ENCODE results near the gene ALKBH5. TPM values are rescaled to one million over a fixed set of nuclear protein-coding genes. Genes with fewer than 3 reads are reported as not detected.

ALKBH5 gene
- total RNA-seq, 1 experiment from 2014 or later = 97.8 TPM

DNA sequence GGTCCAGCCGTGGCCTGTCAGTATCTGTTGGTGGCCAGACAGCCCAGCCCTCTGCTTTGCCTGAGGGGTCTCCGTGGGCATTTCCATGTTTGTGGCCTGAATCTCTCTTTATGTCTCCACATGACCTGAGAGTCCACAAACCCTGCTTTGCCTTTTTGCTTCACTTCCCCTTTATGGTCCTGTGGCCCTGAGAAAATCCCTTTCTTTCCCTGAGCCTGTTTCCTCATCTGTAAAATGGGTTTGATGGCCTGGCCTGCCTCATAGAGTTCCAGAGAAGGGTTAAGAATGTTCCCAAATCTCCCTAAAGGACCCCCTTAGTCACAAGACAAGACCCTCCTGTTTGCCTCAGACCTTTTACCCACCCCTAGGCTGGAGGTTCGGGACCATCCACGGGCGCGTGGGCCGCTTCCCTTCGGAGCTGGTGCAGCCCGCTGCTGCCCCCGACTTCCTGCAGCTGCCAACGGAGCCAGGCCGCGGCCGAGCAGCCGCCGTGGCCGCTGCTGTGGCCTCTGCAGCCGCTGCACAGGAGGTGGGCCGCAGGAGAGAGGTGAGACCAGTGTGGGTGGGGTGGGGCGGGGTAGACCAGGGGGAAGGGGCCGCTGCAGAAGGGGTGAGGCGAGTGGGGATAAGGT, 26.2 kb upstream of the ALKBH5 start (continued):
- TF ChIP-seq, protein P1, sequence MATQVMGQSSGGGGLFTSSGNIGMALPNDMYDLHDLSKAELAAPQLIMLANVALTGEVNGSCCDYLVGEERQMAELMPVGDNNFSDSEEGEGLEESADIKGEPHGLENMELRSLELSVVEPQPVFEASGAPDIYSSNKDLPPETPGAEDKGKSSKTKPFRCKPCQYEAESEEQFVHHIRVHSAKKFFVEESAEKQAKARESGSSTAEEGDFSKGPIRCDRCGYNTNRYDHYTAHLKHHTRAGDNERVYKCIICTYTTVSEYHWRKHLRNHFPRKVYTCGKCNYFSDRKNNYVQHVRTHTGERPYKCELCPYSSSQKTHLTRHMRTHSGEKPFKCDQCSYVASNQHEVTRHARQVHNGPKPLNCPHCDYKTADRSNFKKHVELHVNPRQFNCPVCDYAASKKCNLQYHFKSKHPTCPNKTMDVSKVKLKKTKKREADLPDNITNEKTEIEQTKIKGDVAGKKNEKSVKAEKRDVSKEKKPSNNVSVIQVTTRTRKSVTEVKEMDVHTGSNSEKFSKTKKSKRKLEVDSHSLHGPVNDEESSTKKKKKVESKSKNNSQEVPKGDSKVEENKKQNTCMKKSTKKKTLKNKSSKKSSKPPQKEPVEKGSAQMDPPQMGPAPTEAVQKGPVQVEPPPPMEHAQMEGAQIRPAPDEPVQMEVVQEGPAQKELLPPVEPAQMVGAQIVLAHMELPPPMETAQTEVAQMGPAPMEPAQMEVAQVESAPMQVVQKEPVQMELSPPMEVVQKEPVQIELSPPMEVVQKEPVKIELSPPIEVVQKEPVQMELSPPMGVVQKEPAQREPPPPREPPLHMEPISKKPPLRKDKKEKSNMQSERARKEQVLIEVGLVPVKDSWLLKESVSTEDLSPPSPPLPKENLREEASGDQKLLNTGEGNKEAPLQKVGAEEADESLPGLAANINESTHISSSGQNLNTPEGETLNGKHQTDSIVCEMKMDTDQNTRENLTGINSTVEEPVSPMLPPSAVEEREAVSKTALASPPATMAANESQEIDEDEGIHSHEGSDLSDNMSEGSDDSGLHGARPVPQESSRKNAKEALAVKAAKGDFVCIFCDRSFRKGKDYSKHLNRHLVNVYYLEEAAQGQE (IDR thresholded peaks at IDR 0.05; ENCODE audit: low read depth) = no peak
- TF ChIP-seq, protein P2, sequence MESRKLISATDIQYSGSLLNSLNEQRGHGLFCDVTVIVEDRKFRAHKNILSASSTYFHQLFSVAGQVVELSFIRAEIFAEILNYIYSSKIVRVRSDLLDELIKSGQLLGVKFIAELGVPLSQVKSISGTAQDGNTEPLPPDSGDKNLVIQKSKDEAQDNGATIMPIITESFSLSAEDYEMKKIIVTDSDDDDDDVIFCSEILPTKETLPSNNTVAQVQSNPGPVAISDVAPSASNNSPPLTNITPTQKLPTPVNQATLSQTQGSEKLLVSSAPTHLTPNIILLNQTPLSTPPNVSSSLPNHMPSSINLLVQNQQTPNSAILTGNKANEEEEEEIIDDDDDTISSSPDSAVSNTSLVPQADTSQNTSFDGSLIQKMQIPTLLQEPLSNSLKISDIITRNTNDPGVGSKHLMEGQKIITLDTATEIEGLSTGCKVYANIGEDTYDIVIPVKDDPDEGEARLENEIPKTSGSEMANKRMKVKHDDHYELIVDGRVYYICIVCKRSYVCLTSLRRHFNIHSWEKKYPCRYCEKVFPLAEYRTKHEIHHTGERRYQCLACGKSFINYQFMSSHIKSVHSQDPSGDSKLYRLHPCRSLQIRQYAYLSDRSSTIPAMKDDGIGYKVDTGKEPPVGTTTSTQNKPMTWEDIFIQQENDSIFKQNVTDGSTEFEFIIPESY (IDR thresholded peaks at IDR 0.05; ENCODE audit: extremely low read depth, insufficient replicate concordance, low read length) = no peak
- TF ChIP-seq SP1 (IDR thresholded peaks at IDR 0.05; ENCODE audit: low read depth) = no peak
- TF ChIP-seq ZNF274 (IDR thresholded peaks at IDR 0.05; ENCODE audit: low read depth, low read length) = no peak
- TF ChIP-seq ELF1 (IDR thresholded peaks at IDR 0.05; ENCODE audit: borderline replicate concordance, low read depth) = no peak
- no peak for TF ChIP-seq CBX3 (IDR thresholded peaks at IDR 0.05; ENCODE audit: low read depth)
- TF ChIP-seq JUND (IDR thresholded peaks at IDR 0.05) = no peak
- TF ChIP-seq TCF7L2 (IDR thresholded peaks at IDR 0.05; ENCODE audit: borderline replicate concordance, extremely low read depth, insufficient read depth, insufficient read length) = no peak
- no peak for TF ChIP-seq RAD21 (IDR thresholded peaks at IDR 0.05; ENCODE audit: low read depth)
- TF ChIP-seq POLR2A (IDR thresholded peaks at IDR 0.05; ENCODE audit: borderline replicate concordance, extremely low read depth, insufficient read depth, insufficient read length) = no peak
